ENCODE data around the gene TAF11L2.
"Not testable (repeated sequence)": the region's sequence is repeated elsewhere in the genome, so short reads cannot be mapped to it uniquely, and the experiment has no call there.

Gene TAF11L2

GRCh38 chr5:17519508-17519907 is 21.5 kb downstream of the TAF11L2 start:
- not testable (repeated sequence) for H3K36me3 ChIP-seq (ENCODE audit: insufficient read depth, low read length); H2AFZ ChIP-seq (ENCODE audit: low read length); H4K20me1 ChIP-seq (ENCODE audit: insufficient read depth, low read length, poor library complexity, severe bottlenecking); H3K4me1 ChIP-seq (ENCODE audit: insufficient read depth, low read length, poor library complexity, severe bottlenecking); H3K9me2 ChIP-seq (replicated peaks; ENCODE audit: low read depth, low read length); H3K9ac ChIP-seq (ENCODE audit: low read depth, low read length, poor library complexity, severe bottlenecking); H3K4me2 ChIP-seq (ENCODE audit: low read depth, low read length, poor library complexity, severe bottlenecking); H3K79me2 ChIP-seq (ENCODE audit: insufficient read depth, low read length); H3K4me3 ChIP-seq (ENCODE audit: low read length, poor library complexity, severe bottlenecking); H3K27me3 ChIP-seq (ENCODE audit: insufficient read depth, low read length, poor library complexity, severe bottlenecking); H3K9me3 ChIP-seq (ENCODE audit: insufficient read depth, low read depth, low read length); H3F3A ChIP-seq (ENCODE audit: low read depth)

GRCh38 chr5:17521501-17521900 is 23.5 kb downstream of the TAF11L2 start, which contains the start of gene TAF11L4:
TSS of gene TAF11L4 (plus strand) at chr5:17521801.
- not testable (repeated sequence) for H3K4me3 ChIP-seq (ENCODE audit: low read length, poor library complexity, severe bottlenecking); H3K9me3 ChIP-seq (ENCODE audit: insufficient read depth, low read depth, low read length); H2AFZ ChIP-seq (ENCODE audit: low read length); H3K36me3 ChIP-seq (ENCODE audit: insufficient read depth, low read length); H4K20me1 ChIP-seq (ENCODE audit: insufficient read depth, low read length, poor library complexity, severe bottlenecking); H3K27me3 ChIP-seq (ENCODE audit: insufficient read depth, low read length, poor library complexity, severe bottlenecking); H3K79me2 ChIP-seq (ENCODE audit: insufficient read depth, low read length); H3K4me1 ChIP-seq (ENCODE audit: insufficient read depth, low read length, poor library complexity, severe bottlenecking); H3K4me2 ChIP-seq (ENCODE audit: low read depth, low read length, poor library complexity, severe bottlenecking); H3K9ac ChIP-seq (ENCODE audit: low read depth, low read length, poor library complexity, severe bottlenecking); H3F3A ChIP-seq (ENCODE audit: low read depth); H3K9me2 ChIP-seq (replicated peaks; ENCODE audit: low read depth, low read length)

- H3K9me3 ChIP-seq (ENCODE audit: insufficient read depth, low read depth, low read length); H3K9ac ChIP-seq (ENCODE audit: low read depth, low read length, poor library complexity, severe bottlenecking); H3K27me3 ChIP-seq (ENCODE audit: insufficient read depth, low read length, poor library complexity, severe bottlenecking); H3K4me3 ChIP-seq (ENCODE audit: low read length, poor library complexity, severe bottlenecking); H3K4me1 ChIP-seq (ENCODE audit: insufficient read depth, low read length, poor library complexity, severe bottlenecking); H4K20me1 ChIP-seq (ENCODE audit: insufficient read depth, low read length, poor library complexity, severe bottlenecking); H3K36me3 ChIP-seq (ENCODE audit: insufficient read depth, low read length); H3K4me2 ChIP-seq (ENCODE audit: low read depth, low read length, poor library complexity, severe bottlenecking); H3K9me2 ChIP-seq (replicated peaks; ENCODE audit: low read depth, low read length); H3K79me2 ChIP-seq (ENCODE audit: insufficient read depth, low read length); H2AFZ ChIP-seq (ENCODE audit: low read length); H3F3A ChIP-seq (ENCODE audit: low read depth): not testable (repeated sequence)
Observed at GRCh38 chr5:17524935-17525334, 26.9 kb downstream of the TAF11L2 start, which contains the start of gene TAF11L5. TSS of gene TAF11L5 (plus strand) at chr5:17525235.

- H3K9me3 ChIP-seq (ENCODE audit: insufficient read depth, low read depth, low read length): not testable (repeated sequence)
Observed at GRCh38 chr5:17526504-17526903, 28.5 kb downstream of the TAF11L2 start.

GRCh38 chr5:17528369-17528768 is 30.3 kb downstream of the TAF11L2 start, which contains the start of gene TAF11L6:
TSS of gene TAF11L6 (plus strand) at chr5:17528669.
- H3K27me3 ChIP-seq (ENCODE audit: insufficient read depth, low read length, poor library complexity, severe bottlenecking); H3K4me2 ChIP-seq (ENCODE audit: low read depth, low read length, poor library complexity, severe bottlenecking); H3K9me3 ChIP-seq (ENCODE audit: insufficient read depth, low read depth, low read length); H3K9ac ChIP-seq (ENCODE audit: low read depth, low read length, poor library complexity, severe bottlenecking); H3K4me3 ChIP-seq (ENCODE audit: low read length, poor library complexity, severe bottlenecking); H3K79me2 ChIP-seq (ENCODE audit: insufficient read depth, low read length); H4K20me1 ChIP-seq (ENCODE audit: insufficient read depth, low read length, poor library complexity, severe bottlenecking); H3K9me2 ChIP-seq (replicated peaks; ENCODE audit: low read depth, low read length); H3F3A ChIP-seq (ENCODE audit: low read depth); H3K36me3 ChIP-seq (ENCODE audit: insufficient read depth, low read length); H2AFZ ChIP-seq (ENCODE audit: low read length); H3K4me1 ChIP-seq (ENCODE audit: insufficient read depth, low read length, poor library complexity, severe bottlenecking): not testable (repeated sequence)

More at GRCh38 chr5:17526504-17526903, 28.5 kb downstream of the TAF11L2 start:
- not testable (repeated sequence) for H3K4me3 ChIP-seq (ENCODE audit: low read length, poor library complexity, severe bottlenecking); H3F3A ChIP-seq (ENCODE audit: low read depth); H3K9ac ChIP-seq (ENCODE audit: low read depth, low read length, poor library complexity, severe bottlenecking); H3K36me3 ChIP-seq (ENCODE audit: insufficient read depth, low read length); H3K27me3 ChIP-seq (ENCODE audit: insufficient read depth, low read length, poor library complexity, severe bottlenecking); H3K4me2 ChIP-seq (ENCODE audit: low read depth, low read length, poor library complexity, severe bottlenecking); H3K4me1 ChIP-seq (ENCODE audit: insufficient read depth, low read length, poor library complexity, severe bottlenecking); H3K79me2 ChIP-seq (ENCODE audit: insufficient read depth, low read length); H3K9me2 ChIP-seq (replicated peaks; ENCODE audit: low read depth, low read length); H2AFZ ChIP-seq (ENCODE audit: low read length); H4K20me1 ChIP-seq (ENCODE audit: insufficient read depth, low read length, poor library complexity, severe bottlenecking)
